IMR-90 (cell line): ENCODE measurements around the gene SRP19. TPM values are rescaled to one million over a fixed set of nuclear protein-coding genes. Genes with fewer than 3 reads are reported as not detected.

Experiments used
- ATAC-seq: fragments of 200-7000 bp; cut with Tn5 transposase; 2 replicates; pipeline ENCODE4 v1.9.1; 2020; ENCODE audit warnings: low read depth, mild to moderate bottlenecking, moderate library complexity
- BruUV-seq: library from RNA; stranded (reverse); fragments of 400-500 nt; replicated peaks from 2 replicates; lab custom pipeline; 2021; lab: Mats Ljungman, UMichigan
- CTCF ChIA-PET: fragments of 300-600 bp; formaldehyde crosslinking; extraction: SDS; loops from one replicate; lab custom pipeline; 2021; ENCODE audit warnings: antibody characterized with exemption; lab: Yijun Ruan, JAX
- POLR2A ChIA-PET: fragments of 300-600 bp; sonication (Branson Sonifier 250); formaldehyde crosslinking; loops from one replicate; lab custom pipeline; 2022; ENCODE audit warnings: antibody characterized with exemption; ENCODE audit not compliant: unreplicated experiment; lab: Charles Lee
- DNase-seq: peaks from one replicate; pipeline ENCODE4 v3.0.0; 2013
- H2AFZ ChIP-seq: replicated peaks from 2 replicates; pipeline ENCODE3; 2013; ENCODE audit warnings: low read length, mild to moderate bottlenecking; ENCODE audit not compliant: poor library complexity
- H2AK5ac ChIP-seq: 2 replicates; pipeline ENCODE4 v1.6.1; 2013; ENCODE audit warnings: low read depth, low read length, inconsistent platforms
- H2AK9ac ChIP-seq: replicated peaks from 2 replicates; pipeline ENCODE3; 2013; ENCODE audit warnings: mild to moderate bottlenecking, low read depth, low read length, moderate library complexity; ENCODE audit not compliant: poor library complexity
- H2BK120ac ChIP-seq: 2 replicates; pipeline ENCODE4 v1.6.1; 2013; ENCODE audit warnings: low read depth, low read length, inconsistent platforms
- H2BK15ac ChIP-seq: 3 replicates; pipeline ENCODE4 v1.6.1; 2013; ENCODE audit warnings: low read depth, low read length, inconsistent platforms
- H2BK20ac ChIP-seq: 2 replicates; pipeline ENCODE4 v1.6.1; 2013; ENCODE audit warnings: low read depth, mild to moderate bottlenecking, inconsistent platforms, low read length, moderate library complexity
- H2BK5ac ChIP-seq: 2 replicates; pipeline ENCODE4 v1.6.1; 2013; ENCODE audit warnings: mild to moderate bottlenecking, low read depth, low read length, inconsistent platforms; ENCODE audit not compliant: poor library complexity, severe bottlenecking
- H3K14ac ChIP-seq: replicated peaks from 2 replicates; pipeline ENCODE4 v1.6.1; 2013; ENCODE audit warnings: low read depth, low read length, inconsistent platforms
- H3K18ac ChIP-seq: 2 replicates; pipeline ENCODE4 v1.6.1; 2013; ENCODE audit warnings: low read depth, low read length, control low read depth
- H3K23ac ChIP-seq: 2 replicates; pipeline ENCODE4 v1.6.1; 2013; ENCODE audit warnings: low read depth, low read length, inconsistent platforms
- H3K27ac ChIP-seq: 2 replicates; pipeline ENCODE4 v1.5.1; 2013; ENCODE audit warnings: mild to moderate bottlenecking, control low read depth, low read length; ENCODE audit not compliant: insufficient read depth
- H3K27me3 ChIP-seq: 2 replicates; pipeline ENCODE4 v1.6.1; 2013; ENCODE audit warnings: low read length; ENCODE audit not compliant: control insufficient read depth, insufficient read depth
- H3K36me3 ChIP-seq: 2 replicates; pipeline ENCODE4 v1.6.1; 2013; ENCODE audit warnings: low read length, mixed read lengths; ENCODE audit not compliant: control insufficient read depth, insufficient read depth
- H3K4ac ChIP-seq: 2 replicates; pipeline ENCODE4 v1.6.1; 2013; ENCODE audit warnings: low read depth, low read length, inconsistent platforms
- H3K4me1 ChIP-seq: 2 replicates; pipeline ENCODE4 v1.6.1; 2013; ENCODE audit warnings: low read length, mixed read lengths; ENCODE audit not compliant: control insufficient read depth, insufficient read depth
- H3K4me2 ChIP-seq: 2 replicates; pipeline ENCODE4 v1.6.1; 2013; ENCODE audit warnings: low read depth, mild to moderate bottlenecking, control low read depth, low read length, moderate library complexity
- H3K4me3 ChIP-seq: 2 replicates; pipeline ENCODE4 v1.5.1; 2013; ENCODE audit warnings: low read depth, mild to moderate bottlenecking, control low read depth, low read length, moderate library complexity; ENCODE audit not compliant: insufficient read depth
- H3K56ac ChIP-seq: 2 replicates; pipeline ENCODE4 v1.6.1; 2013; ENCODE audit warnings: low read length, inconsistent platforms; ENCODE audit not compliant: insufficient read depth; ENCODE audit errors: extremely low read depth
- H3K79me1 ChIP-seq, 2 experiments: 2 replicates each; pipeline ENCODE4 v1.6.1; 2013; ENCODE audit warnings: low read length in 2 of 2, inconsistent platforms in 1 of 2, low read depth in 1 of 2
- H3K9ac ChIP-seq: 2 replicates; pipeline ENCODE4 v1.6.1; 2013; ENCODE audit warnings: low read depth, low read length, control low read depth
- H3K9me1 ChIP-seq: 2 replicates; pipeline ENCODE4 v1.6.1; 2013; ENCODE audit warnings: low read length, inconsistent platforms; ENCODE audit not compliant: insufficient read depth
- H3K9me3 ChIP-seq: 2 replicates; pipeline ENCODE4 v1.6.1; 2013; ENCODE audit warnings: low read length; ENCODE audit not compliant: control insufficient read depth, insufficient read depth
- H4K20me1 ChIP-seq: 2 replicates; pipeline ENCODE4 v1.6.1; 2013; ENCODE audit warnings: low read length, inconsistent platforms; ENCODE audit not compliant: insufficient read depth
- H4K5ac ChIP-seq: 2 replicates; pipeline ENCODE4 v1.6.1; 2013; ENCODE audit warnings: mild to moderate bottlenecking, low read depth, low read length, control low read depth
- H4K8ac ChIP-seq, 2 experiments: 2 replicates each; pipeline ENCODE4 v1.6.1; 2013; ENCODE audit warnings: low read depth in 2 of 2, low read length in 2 of 2, control low read depth in 1 of 2, inconsistent platforms in 1 of 2
- H4K91ac ChIP-seq: 2 replicates; pipeline ENCODE4 v1.6.1; 2013; ENCODE audit warnings: low read depth, low read length, inconsistent platforms; ENCODE audit not compliant: insufficient read depth
- BHLHE40 ChIP-seq: fragments of 150-350 bp; IDR thresholded peaks from 2 replicates; pipeline ENCODE4 v1.6.1; 2016; ENCODE audit warnings: mild to moderate bottlenecking, low read depth, low read length
- CEBPB ChIP-seq: IDR thresholded peaks from 2 replicates; pipeline ENCODE4 v1.6.1; 2012; ENCODE audit warnings: low read depth, low read length, improper control_type of control experiment
- CTCF ChIP-seq: conservative IDR thresholded peaks from 2 replicates; pipeline ENCODE4 v1.5.1; 2012; ENCODE audit warnings: mild to moderate bottlenecking, low read depth, low read length, improper control_type of control experiment
- ELK1 ChIP-seq: fragments of 150-350 bp; IDR thresholded peaks from 2 replicates; pipeline ENCODE4 v1.6.1; 2016; ENCODE audit warnings: low read depth, mild to moderate bottlenecking, low read length, moderate library complexity, borderline replicate concordance
- FOS ChIP-seq: fragments of 150-350 bp; IDR thresholded peaks from 2 replicates; pipeline ENCODE4 v1.6.1; 2016; ENCODE audit warnings: low read depth, low read length
- MAFK ChIP-seq: IDR thresholded peaks from 2 replicates; pipeline ENCODE4 v1.6.1; 2012; ENCODE audit warnings: low read depth, low read length, improper control_type of control experiment
- MAZ ChIP-seq: IDR thresholded peaks from 2 replicates; pipeline ENCODE4 v1.6.1; 2012; ENCODE audit warnings: low read depth, mild to moderate bottlenecking, low read length, improper control_type of control experiment, moderate library complexity, borderline replicate concordance
- MXI1 ChIP-seq: IDR thresholded peaks from 2 replicates; pipeline ENCODE4 v1.6.1; 2012; ENCODE audit warnings: low read depth, mild to moderate bottlenecking, low read length, moderate library complexity, borderline replicate concordance
- NFE2L2 ChIP-seq: fragments of 150-350 bp; IDR thresholded peaks from 2 replicates; pipeline ENCODE4 v1.6.1; 2016; ENCODE audit warnings: low read depth, mild to moderate bottlenecking, low read length
- POLR2A ChIP-seq: IDR thresholded peaks from 2 replicates; pipeline ENCODE4 v1.6.1; 2012; ENCODE audit warnings: mild to moderate bottlenecking, low read depth, low read length
- RAD21 ChIP-seq: IDR thresholded peaks from 2 replicates; pipeline ENCODE4 v1.6.1; 2012; ENCODE audit warnings: low read length, improper control_type of control experiment
- RCOR1 ChIP-seq: IDR thresholded peaks from 2 replicates; pipeline ENCODE4 v1.6.1; 2012; ENCODE audit warnings: mild to moderate bottlenecking, low read length, improper control_type of control experiment; ENCODE audit not compliant: insufficient replicate concordance
- RFX5 ChIP-seq: IDR thresholded peaks from 2 replicates; pipeline ENCODE4 v1.8.0; 2012; ENCODE audit warnings: low read depth, mild to moderate bottlenecking, low read length, moderate library complexity
- SMC3 ChIP-seq: fragments of 150-350 bp; IDR thresholded peaks from 2 replicates; pipeline ENCODE4 v1.6.1; 2016; ENCODE audit warnings: low read depth, mild to moderate bottlenecking, antibody characterized with exemption, low read length, moderate library complexity
- USF2 ChIP-seq: fragments of 150-350 bp; IDR thresholded peaks from 2 replicates; pipeline ENCODE4 v1.6.1; 2017; ENCODE audit warnings: mild to moderate bottlenecking, antibody characterized with exemption, low read length, low read depth
- WGBS, 2 experiments: methylation state at CpG; one replicate each; pipeline versions ENCODE4 v1.1.5 to v1.1.7; 2013; ENCODE audit warnings: missing lambda C conversion rate in 2 of 2; ENCODE audit not compliant: insufficient read length in 1 of 2; ENCODE audit errors: extremely low coverage in 2 of 2; 5-methylcytosine and 5-hydroxymethylcytosine counted together
- dilution Hi-C: fragments of 300-500 bp; cut with HindIII; formaldehyde crosslinking; loops from one replicate; pipeline ENCODE4 v1.14.3; 2018; ENCODE audit warnings: low sequenced_read_pairs; ENCODE audit not compliant: unreplicated experiment
- in situ Hi-C: fragments of 300-500 bp; cut with MboI; formaldehyde crosslinking; loops from 3 replicates; pipeline ENCODE4 v1.14.3; 2019; ENCODE audit warnings: low sequenced_read_pairs, inconsistent platforms, mixed read lengths
- intact Hi-C: fragments of 100-400 bp; cut with micrococcal nuclease; formaldehyde crosslinking; loops from 2 replicates; pipeline ENCODE4 v1.10.0; 2022
- polyA plus RNA-seq, 3 experiments: library from polyadenylated mRNA; depleted of rRNA; stranded (reverse); fragments of >200 nt; gene quantifications; 2 replicates each; pipeline ENCODE4 v1.2.3, GENCODE V29; 2012; ENCODE audit warnings: low replicate concordance in 1 of 3
- total RNA-seq: library from RNA; depleted of rRNA; stranded (reverse); fragments of >200 nt; gene quantifications from 2 replicates; pipeline ENCODE4 v1.2.3, GENCODE V29; 2012

The SRP19 gene
- total and polyA plus RNA-seq, 2 of the 4 experiments (the other 2 are of a cell fraction) = 10.0 to 61.5 TPM

- POLR2A ChIA-PET = no interaction called here
- peaks cover 27 to 68% of the 10 kb centered on the region in 2 experiments for H3K79me1 ChIP-seq
- H3K36me3 ChIP-seq = peaks cover 19% of the 10 kb centered on the region
- no peak overlapping the region for H2BK120ac ChIP-seq
- no peak overlapping the region for H3K9ac ChIP-seq
- H4K20me1 ChIP-seq = peaks cover 57% of the 10 kb centered on the region
- ATAC-seq (no peak), DNase-seq (no peak)
- peaks cover 2% of the 10 kb centered on the region; the same call in 1 of the 2 replicates for H3K27me3 ChIP-seq
- H3K27ac ChIP-seq = no peak overlapping the region
- 76% methylated on average over 2 of the region's 3 CpGs; no CpG with 5 or more reads in 1 of the 2 experiments for WGBS, 2 experiments
- H2AFZ ChIP-seq = no peak overlapping the region
- in situ Hi-C loops (no loop called here), intact Hi-C loops (no loop called here), dilution Hi-C loops (no loop called here)
- no peak overlapping the region for H2BK20ac ChIP-seq
- H3K14ac ChIP-seq = no peak overlapping the region
- H4K8ac ChIP-seq = no peak overlapping the region
- H3K4me1 ChIP-seq = peaks cover 9% of the 10 kb centered on the region
- no peak overlapping the region for H3K4me2 ChIP-seq
- H3K4ac ChIP-seq = no peak overlapping the region
- no peak overlapping the region for H3K18ac ChIP-seq
- TF ChIP-seq FOS (no peak), USF2 (no peak), ELK1 (no peak), MAFK (no peak), BHLHE40 (no peak), CEBPB (no peak), SMC3 (no peak), MXI1 (no peak), RCOR1 (no peak), CTCF (no peak), RAD21 (no peak), POLR2A (no peak), NFE2L2 (no peak), MAZ (no peak), RFX5 (no peak)
- H3K23ac ChIP-seq = no peak overlapping the region
- CTCF ChIA-PET = no interaction called here
- H2BK15ac ChIP-seq = no peak overlapping the region
- H4K91ac ChIP-seq = no peak overlapping the region
- no peak overlapping the region for H2BK5ac ChIP-seq
- no peak overlapping the region for H3K56ac ChIP-seq
- H4K5ac ChIP-seq = no peak overlapping the region
- no peak overlapping the region for H2AK9ac ChIP-seq
- no TSS peak for BruUV-seq
- H3K9me1 ChIP-seq = peaks cover 14% of the 10 kb centered on the region
- H3K9me3 ChIP-seq = no peaks in the 10 kb centered on the region
- H2AK5ac ChIP-seq = no peak overlapping the region
- no peak overlapping the region for H3K4me3 ChIP-seq
Measured at GRCh38 chr5:112918136-112918535, 57.0 kb downstream of the SRP19 start.
